ENCODE results near the gene CLPSL1. TPM values are rescaled to one million over a fixed set of nuclear protein-coding genes. Genes with fewer than 3 reads are reported as not detected.

The CLPSL1 gene
- total and polyA plus RNA-seq, 2 of the 13 experiments (the other 11 are each of a cell fraction or from before 2014, with no cell fraction given), result not detected

DNA sequence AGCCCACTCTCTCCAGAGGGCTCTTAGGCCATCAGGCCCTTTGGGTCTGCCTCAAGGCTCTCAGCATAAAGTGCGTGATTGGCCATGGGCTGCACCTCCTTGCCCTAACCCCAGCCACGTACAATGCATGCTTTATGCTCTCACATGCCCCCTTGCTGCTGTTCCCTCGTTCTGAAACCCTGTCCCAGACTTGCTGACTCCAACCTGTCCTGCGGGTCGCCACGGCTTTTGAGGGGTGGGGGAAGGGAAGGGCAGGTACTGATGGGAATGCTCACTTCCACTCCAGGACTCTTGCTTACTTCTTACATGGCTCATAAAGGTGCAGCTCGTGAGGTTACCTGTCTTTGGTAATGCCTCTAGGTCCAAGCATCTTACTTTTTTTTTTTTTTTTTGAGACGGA lies 38.0 kb upstream of the CLPSL1 start (continued):
- TF ChIP-seq MTA3 (CRISPR knock-in tag; IDR thresholded peaks at IDR 0.05) (no peak), SRSF4 (IDR thresholded peaks at IDR 0.05; ENCODE audit: low read depth, low read length, poor library complexity, severe bottlenecking) (no peak)
- TF ChIP-seq, protein P1, sequence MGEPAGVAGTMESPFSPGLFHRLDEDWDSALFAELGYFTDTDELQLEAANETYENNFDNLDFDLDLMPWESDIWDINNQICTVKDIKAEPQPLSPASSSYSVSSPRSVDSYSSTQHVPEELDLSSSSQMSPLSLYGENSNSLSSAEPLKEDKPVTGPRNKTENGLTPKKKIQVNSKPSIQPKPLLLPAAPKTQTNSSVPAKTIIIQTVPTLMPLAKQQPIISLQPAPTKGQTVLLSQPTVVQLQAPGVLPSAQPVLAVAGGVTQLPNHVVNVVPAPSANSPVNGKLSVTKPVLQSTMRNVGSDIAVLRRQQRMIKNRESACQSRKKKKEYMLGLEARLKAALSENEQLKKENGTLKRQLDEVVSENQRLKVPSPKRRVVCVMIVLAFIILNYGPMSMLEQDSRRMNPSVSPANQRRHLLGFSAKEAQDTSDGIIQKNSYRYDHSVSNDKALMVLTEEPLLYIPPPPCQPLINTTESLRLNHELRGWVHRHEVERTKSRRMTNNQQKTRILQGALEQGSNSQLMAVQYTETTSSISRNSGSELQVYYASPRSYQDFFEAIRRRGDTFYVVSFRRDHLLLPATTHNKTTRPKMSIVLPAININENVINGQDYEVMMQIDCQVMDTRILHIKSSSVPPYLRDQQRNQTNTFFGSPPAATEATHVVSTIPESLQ (CRISPR knock-in tag; conservative IDR thresholded peaks at IDR 0.05), result no peak
- TF ChIP-seq, protein P2, sequence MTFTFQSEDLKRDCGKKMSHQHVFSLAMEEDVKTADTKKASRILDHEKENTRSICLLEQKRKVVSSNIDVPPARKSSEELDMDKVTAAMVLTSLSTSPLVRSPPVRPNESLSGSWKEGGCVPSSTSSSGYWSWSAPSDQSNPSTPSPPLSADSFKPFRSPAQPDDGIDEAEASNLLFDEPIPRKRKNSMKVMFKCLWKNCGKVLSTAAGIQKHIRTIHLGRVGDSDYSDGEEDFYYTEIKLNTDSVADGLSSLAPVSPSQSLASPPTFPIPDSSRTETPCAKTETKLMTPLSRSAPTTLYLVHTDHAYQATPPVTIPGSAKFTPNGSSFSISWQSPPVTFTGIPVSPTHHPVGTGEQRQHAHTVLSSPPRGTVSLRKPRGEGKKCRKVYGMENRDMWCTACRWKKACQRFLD (CRISPR knock-in tag; IDR thresholded peaks at IDR 0.05; ENCODE audit: borderline replicate concordance), result no peak
- TF ChIP-seq, protein P3, sequence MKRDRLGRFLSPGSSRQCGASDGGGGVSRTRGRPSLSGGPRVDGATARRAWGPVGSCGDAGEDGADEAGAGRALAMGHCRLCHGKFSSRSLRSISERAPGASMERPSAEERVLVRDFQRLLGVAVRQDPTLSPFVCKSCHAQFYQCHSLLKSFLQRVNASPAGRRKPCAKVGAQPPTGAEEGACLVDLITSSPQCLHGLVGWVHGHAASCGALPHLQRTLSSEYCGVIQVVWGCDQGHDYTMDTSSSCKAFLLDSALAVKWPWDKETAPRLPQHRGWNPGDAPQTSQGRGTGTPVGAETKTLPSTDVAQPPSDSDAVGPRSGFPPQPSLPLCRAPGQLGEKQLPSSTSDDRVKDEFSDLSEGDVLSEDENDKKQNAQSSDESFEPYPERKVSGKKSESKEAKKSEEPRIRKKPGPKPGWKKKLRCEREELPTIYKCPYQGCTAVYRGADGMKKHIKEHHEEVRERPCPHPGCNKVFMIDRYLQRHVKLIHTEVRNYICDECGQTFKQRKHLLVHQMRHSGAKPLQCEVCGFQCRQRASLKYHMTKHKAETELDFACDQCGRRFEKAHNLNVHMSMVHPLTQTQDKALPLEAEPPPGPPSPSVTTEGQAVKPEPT (CRISPR knock-in tag; IDR thresholded peaks at IDR 0.05; ENCODE audit: low read depth), result no peak
- TF ChIP-seq, protein P4, sequence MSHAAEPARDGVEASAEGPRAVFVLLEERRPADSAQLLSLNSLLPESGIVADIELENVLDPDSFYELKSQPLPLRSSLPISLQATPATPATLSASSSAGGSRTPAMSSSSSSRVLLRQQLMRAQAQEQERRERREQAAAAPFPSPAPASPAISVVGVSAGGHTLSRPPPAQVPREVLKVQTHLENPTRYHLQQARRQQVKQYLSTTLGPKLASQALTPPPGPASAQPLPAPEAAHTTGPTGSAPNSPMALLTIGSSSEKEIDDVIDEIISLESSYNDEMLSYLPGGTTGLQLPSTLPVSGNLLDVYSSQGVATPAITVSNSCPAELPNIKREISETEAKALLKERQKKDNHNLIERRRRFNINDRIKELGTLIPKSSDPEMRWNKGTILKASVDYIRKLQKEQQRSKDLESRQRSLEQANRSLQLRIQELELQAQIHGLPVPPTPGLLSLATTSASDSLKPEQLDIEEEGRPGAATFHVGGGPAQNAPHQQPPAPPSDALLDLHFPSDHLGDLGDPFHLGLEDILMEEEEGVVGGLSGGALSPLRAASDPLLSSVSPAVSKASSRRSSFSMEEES (CRISPR knock-in tag; IDR thresholded peaks at IDR 0.05), result no peak
